ENCODE results near the gene KCNQ2. TPM values are rescaled to one million over a fixed set of nuclear protein-coding genes. Genes with fewer than 3 reads are reported as not detected.

KCNQ2 gene
- total RNA-seq, 4 donors from 2014 or later: not detected

- TF ChIP-seq CTCF (IDR thresholded peaks at IDR 0.05): no peak
- ATAC-seq (ENCODE audit: low FRiP score) (no peak), DNase-seq (ENCODE audit: low spot score) (no peak)
These were observed 109.9 kb downstream of the KCNQ2 start for GRCh38 chr20:63362436-63363009.

- no peak for ATAC-seq (ENCODE audit: low FRiP score)
- TF ChIP-seq CTCF (IDR thresholded peaks at IDR 0.05): no peak
- no peak for DNase-seq (ENCODE audit: low spot score)
These were observed 110.7 kb downstream of the KCNQ2 start for GRCh38 chr20:63361519-63362435.

GRCh38 chr20:63360850-63361518 is 111.5 kb downstream of the KCNQ2 start, which contains the start of gene CHRNA4:
TSS of gene CHRNA4 (minus strand) at chr20:63361349. CDS start at chr20:63361165, 184 bp downstream.
- DNase-seq (ENCODE audit: low spot score): no peak
- ATAC-seq (ENCODE audit: low FRiP score): no peak
- no peak for TF ChIP-seq CTCF (IDR thresholded peaks at IDR 0.05)

- DNase-seq (ENCODE audit: low spot score) (no peak), ATAC-seq (ENCODE audit: low FRiP score) (no peak)
- TF ChIP-seq CTCF (IDR thresholded peaks at IDR 0.05): no peak
These were observed 112.3 kb downstream of the KCNQ2 start for GRCh38 chr20:63359937-63360849.

GRCh38 chr20:63359164-63359934 is 113.1 kb downstream of the KCNQ2 start:
- TF ChIP-seq CTCF (IDR thresholded peaks at IDR 0.05): no peak
- DNase-seq (ENCODE audit: low spot score): no peak
- no peak for ATAC-seq (ENCODE audit: low FRiP score)
